HEK293 (cell line): ENCODE data around the gene BLOC1S6.

ENCODE experiments used
- CTCF ChIA-PET: fragments of 350-600 bp; formaldehyde crosslinking; extraction: SDS; loops from one replicate; lab custom pipeline; 2021; ENCODE audit warnings: antibody characterized with exemption; lab: Yijun Ruan, JAX
- POLR2A ChIA-PET: fragments of 300-600 bp; formaldehyde crosslinking; extraction: SDS; loops from one replicate; lab custom pipeline; 2020; ENCODE audit warnings: antibody characterized with exemption, inconsistent platforms; lab: Yijun Ruan, JAX
- H3K27ac ChIP-seq: fragments of 200-500 bp; sonication (Bioruptor generic); 2 replicates; pipeline ENCODE4 v1.5.1; 2014; ENCODE audit warnings: low read depth, low read length, control low read depth, inconsistent platforms; ENCODE audit errors: extremely low read depth
- H3K36me3 ChIP-seq, 2 experiments: fragments of 200-500 bp in 1 of 2; sonication (Bioruptor generic) in 1 of 2; 1 replicate in 1 of 2; 2 replicates in 1 of 2; pipeline ENCODE4 v1.5.1; 2014 to 2017; ENCODE audit warnings: inconsistent platforms in 2 of 2, low read length in 2 of 2; ENCODE audit not compliant: control insufficient read depth in 2 of 2, insufficient read depth in 1 of 2
- H3K4me1 ChIP-seq: fragments of 200-500 bp; sonication (Bioruptor generic); 2 replicates; pipeline ENCODE4 v1.5.1; 2014; ENCODE audit warnings: mild to moderate bottlenecking, low read length, inconsistent platforms; ENCODE audit not compliant: control insufficient read depth, insufficient read depth
- H3K4me3 ChIP-seq: 2 replicates; pipeline ENCODE4 v1.5.1; 2011; ENCODE audit warnings: low read depth, mild to moderate bottlenecking, control low read depth, low read length, moderate library complexity
- H3K9me3 ChIP-seq: fragments of 200-500 bp; sonication (Bioruptor generic); 2 replicates; pipeline ENCODE4 v1.5.1; 2014; ENCODE audit warnings: low read depth, low read length, inconsistent platforms; ENCODE audit not compliant: control insufficient read depth, insufficient read depth
- KLF10 ChIP-seq: fragments of 450-650 bp; IDR thresholded peaks from 2 replicates; pipeline ENCODE4 v1.5.1; 2018; ENCODE audit warnings: missing biosample characterization, mild to moderate bottlenecking, missing genetic modification characterization
- KLF7 ChIP-seq: fragments of 450-650 bp; formaldehyde crosslinking; IDR thresholded peaks from 2 replicates; pipeline ENCODE4 v1.5.1; 2016; ENCODE audit warnings: missing biosample characterization, missing genetic modification characterization, borderline replicate concordance
- SCRT1 ChIP-seq: fragments of 450-650 bp; formaldehyde crosslinking; IDR thresholded peaks from 2 replicates; pipeline ENCODE4 v1.5.1; 2016; ENCODE audit warnings: missing biosample characterization, missing genetic modification characterization, borderline replicate concordance
- SCRT2 ChIP-seq: fragments of 450-650 bp; formaldehyde crosslinking; IDR thresholded peaks from 2 replicates; pipeline ENCODE4 v1.5.1; 2016; ENCODE audit warnings: missing biosample characterization, missing genetic modification characterization
- SP3 ChIP-seq: fragments of 450-650 bp; formaldehyde crosslinking; IDR thresholded peaks from 2 replicates; pipeline ENCODE4 v1.5.1; 2016; ENCODE audit warnings: missing biosample characterization, missing genetic modification characterization
- ZBTB20 ChIP-seq: fragments of 450-650 bp; formaldehyde crosslinking; IDR thresholded peaks from 2 replicates; pipeline ENCODE4 v1.5.1; 2016; ENCODE audit warnings: missing biosample characterization, missing genetic modification characterization
- ZBTB48 ChIP-seq: fragments of 450-650 bp; formaldehyde crosslinking; IDR thresholded peaks from 2 replicates; pipeline ENCODE4 v1.5.1; 2016; ENCODE audit warnings: missing biosample characterization, missing genetic modification characterization
- ZNF24 ChIP-seq: fragments of 450-650 bp; formaldehyde crosslinking; IDR thresholded peaks from 2 replicates; pipeline ENCODE4 v1.5.1; 2016; ENCODE audit warnings: missing biosample characterization, missing genetic modification characterization
- ZNF292 ChIP-seq: fragments of 450-650 bp; formaldehyde crosslinking; IDR thresholded peaks from 2 replicates; pipeline ENCODE4 v1.5.1; 2016; ENCODE audit warnings: low read depth, missing biosample characterization, missing genetic modification characterization, borderline replicate concordance
- ZNF335 ChIP-seq: fragments of 450-650 bp; formaldehyde crosslinking; conservative IDR thresholded peaks from 2 replicates; pipeline ENCODE4 v1.5.1; 2016; ENCODE audit warnings: missing biosample characterization, missing genetic modification characterization
- ZNF473 ChIP-seq: fragments of 450-650 bp; formaldehyde crosslinking; IDR thresholded peaks from 2 replicates; pipeline ENCODE4 v1.5.1; 2017; ENCODE audit warnings: missing biosample characterization, missing genetic modification characterization
- ZNF48 ChIP-seq: fragments of 450-650 bp; formaldehyde crosslinking; IDR thresholded peaks from 2 replicates; pipeline ENCODE4 v1.5.1; 2016; ENCODE audit warnings: missing biosample characterization, missing genetic modification characterization
- ZNF514 ChIP-seq: fragments of 450-650 bp; formaldehyde crosslinking; IDR thresholded peaks from 2 replicates; pipeline ENCODE4 v1.5.1; 2016; ENCODE audit warnings: missing biosample characterization, missing genetic modification characterization
- ZNF626 ChIP-seq: fragments of 450-650 bp; sonication (Bioruptor Pico); formaldehyde crosslinking; IDR thresholded peaks from 2 replicates; pipeline ENCODE4 v1.5.1; 2018; ENCODE audit warnings: missing biosample characterization, missing genetic modification characterization, inconsistent platforms
- ZNF837 ChIP-seq: fragments of 450-650 bp; formaldehyde crosslinking; IDR thresholded peaks from 2 replicates; pipeline ENCODE4 v1.5.1; 2016; ENCODE audit warnings: missing biosample characterization, missing genetic modification characterization
- TF ChIP-seq, protein P1 (sequence below): fragments of 450-650 bp; formaldehyde crosslinking; IDR thresholded peaks from 2 replicates; pipeline ENCODE4 v1.5.1; 2016; ENCODE audit warnings: missing biosample characterization, missing genetic modification characterization, low read depth
- TF ChIP-seq, protein P2 (sequence below): fragments of 450-650 bp; formaldehyde crosslinking; IDR thresholded peaks from 2 replicates; pipeline ENCODE4 v1.5.1; 2016; ENCODE audit warnings: missing biosample characterization, missing genetic modification characterization
- TF ChIP-seq, protein P3 (sequence below): fragments of 450-650 bp; formaldehyde crosslinking; IDR thresholded peaks from 2 replicates; pipeline ENCODE4 v1.5.1; 2016; ENCODE audit warnings: missing biosample characterization, missing genetic modification characterization
- TF ChIP-seq, protein P4 (sequence below): IDR thresholded peaks from 2 replicates; pipeline ENCODE4 v1.6.1; 2011; ENCODE audit warnings: mild to moderate bottlenecking, low read depth, low read length, borderline replicate concordance
- TF ChIP-seq, protein P5 (sequence below): fragments of 450-650 bp; formaldehyde crosslinking; IDR thresholded peaks from 2 replicates; pipeline ENCODE4 v1.5.1; 2016; ENCODE audit warnings: missing biosample characterization, missing genetic modification characterization
- TF ChIP-seq, protein P6 (sequence below): fragments of 450-650 bp; formaldehyde crosslinking; IDR thresholded peaks from 2 replicates; pipeline ENCODE4 v1.5.1; 2016; ENCODE audit warnings: missing biosample characterization, missing genetic modification characterization, borderline replicate concordance
- TF ChIP-seq, protein P7 (sequence below): fragments of 450-650 bp; formaldehyde crosslinking; IDR thresholded peaks from 2 replicates; pipeline ENCODE4 v1.5.1; 2017; ENCODE audit warnings: missing biosample characterization, missing genetic modification characterization
- TF ChIP-seq, protein P8 (sequence below): fragments of 450-650 bp; formaldehyde crosslinking; IDR thresholded peaks from 2 replicates; pipeline ENCODE4 v1.5.1; 2016; ENCODE audit warnings: missing biosample characterization, missing genetic modification characterization

The BLOC1S6 gene

DNA sequence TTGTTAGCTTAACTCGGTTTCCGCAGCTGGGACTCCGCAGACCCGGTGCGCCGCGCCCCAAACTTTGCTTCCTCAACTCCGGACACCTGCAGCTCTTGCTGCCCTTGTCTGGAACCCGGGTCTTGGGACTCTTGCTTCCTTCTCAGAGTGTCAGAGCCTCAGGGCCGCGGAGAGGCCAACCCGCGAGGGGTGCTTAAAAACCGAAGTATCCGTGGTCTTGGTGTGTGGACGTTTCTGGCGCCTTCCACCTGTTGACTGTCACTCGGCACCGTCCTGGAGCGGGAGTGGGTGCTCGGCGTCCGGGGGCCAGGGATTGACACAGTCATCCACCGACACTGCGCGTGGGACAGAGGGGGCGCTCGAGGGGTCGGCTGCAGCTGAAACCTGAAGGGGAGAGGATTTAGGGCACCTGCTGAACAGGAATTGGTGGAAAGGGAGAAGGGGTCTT is 48.0 kb downstream of the BLOC1S6 start:
- POLR2A ChIA-PET, result no interaction called here
- Histone ChIP-seq H3K4me1 (no peaks in the 10 kb centered on the region; the same call in 1 of the 2 replicates), H3K27ac (peak overlapping the region; percentile 43; the same call in 1 of the 2 replicates)
- TF ChIP-seq, protein P1, sequence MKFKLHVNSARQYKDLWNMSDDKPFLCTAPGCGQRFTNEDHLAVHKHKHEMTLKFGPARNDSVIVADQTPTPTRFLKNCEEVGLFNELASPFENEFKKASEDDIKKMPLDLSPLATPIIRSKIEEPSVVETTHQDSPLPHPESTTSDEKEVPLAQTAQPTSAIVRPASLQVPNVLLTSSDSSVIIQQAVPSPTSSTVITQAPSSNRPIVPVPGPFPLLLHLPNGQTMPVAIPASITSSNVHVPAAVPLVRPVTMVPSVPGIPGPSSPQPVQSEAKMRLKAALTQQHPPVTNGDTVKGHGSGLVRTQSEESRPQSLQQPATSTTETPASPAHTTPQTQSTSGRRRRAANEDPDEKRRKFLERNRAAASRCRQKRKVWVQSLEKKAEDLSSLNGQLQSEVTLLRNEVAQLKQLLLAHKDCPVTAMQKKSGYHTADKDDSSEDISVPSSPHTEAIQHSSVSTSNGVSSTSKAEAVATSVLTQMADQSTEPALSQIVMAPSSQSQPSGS (tag by site-specific recombination), result no peak
- no peak for TF ChIP-seq ZNF837 (tag by site-specific recombination)
- TF ChIP-seq, protein P2, sequence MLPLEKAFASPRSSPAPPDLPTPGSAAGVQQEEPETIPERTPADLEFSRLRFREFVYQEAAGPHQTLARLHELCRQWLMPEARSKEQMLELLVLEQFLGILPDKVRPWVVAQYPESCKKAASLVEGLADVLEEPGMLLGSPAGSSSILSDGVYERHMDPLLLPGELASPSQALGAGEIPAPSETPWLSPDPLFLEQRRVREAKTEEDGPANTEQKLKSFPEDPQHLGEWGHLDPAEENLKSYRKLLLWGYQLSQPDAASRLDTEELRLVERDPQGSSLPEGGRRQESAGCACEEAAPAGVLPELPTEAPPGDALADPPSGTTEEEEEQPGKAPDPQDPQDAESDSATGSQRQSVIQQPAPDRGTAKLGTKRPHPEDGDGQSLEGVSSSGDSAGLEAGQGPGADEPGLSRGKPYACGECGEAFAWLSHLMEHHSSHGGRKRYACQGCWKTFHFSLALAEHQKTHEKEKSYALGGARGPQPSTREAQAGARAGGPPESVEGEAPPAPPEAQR, result no peak
- TF ChIP-seq, protein P3, sequence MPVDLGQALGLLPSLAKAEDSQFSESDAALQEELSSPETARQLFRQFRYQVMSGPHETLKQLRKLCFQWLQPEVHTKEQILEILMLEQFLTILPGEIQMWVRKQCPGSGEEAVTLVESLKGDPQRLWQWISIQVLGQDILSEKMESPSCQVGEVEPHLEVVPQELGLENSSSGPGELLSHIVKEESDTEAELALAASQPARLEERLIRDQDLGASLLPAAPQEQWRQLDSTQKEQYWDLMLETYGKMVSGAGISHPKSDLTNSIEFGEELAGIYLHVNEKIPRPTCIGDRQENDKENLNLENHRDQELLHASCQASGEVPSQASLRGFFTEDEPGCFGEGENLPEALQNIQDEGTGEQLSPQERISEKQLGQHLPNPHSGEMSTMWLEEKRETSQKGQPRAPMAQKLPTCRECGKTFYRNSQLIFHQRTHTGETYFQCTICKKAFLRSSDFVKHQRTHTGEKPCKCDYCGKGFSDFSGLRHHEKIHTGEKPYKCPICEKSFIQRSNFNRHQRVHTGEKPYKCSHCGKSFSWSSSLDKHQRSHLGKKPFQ, result no peak
- TF ChIP-seq ZBTB20 (tag by site-specific recombination), result peak; percentile 73; the same call in 1 of the 2 replicates
- TF ChIP-seq, protein P4, sequence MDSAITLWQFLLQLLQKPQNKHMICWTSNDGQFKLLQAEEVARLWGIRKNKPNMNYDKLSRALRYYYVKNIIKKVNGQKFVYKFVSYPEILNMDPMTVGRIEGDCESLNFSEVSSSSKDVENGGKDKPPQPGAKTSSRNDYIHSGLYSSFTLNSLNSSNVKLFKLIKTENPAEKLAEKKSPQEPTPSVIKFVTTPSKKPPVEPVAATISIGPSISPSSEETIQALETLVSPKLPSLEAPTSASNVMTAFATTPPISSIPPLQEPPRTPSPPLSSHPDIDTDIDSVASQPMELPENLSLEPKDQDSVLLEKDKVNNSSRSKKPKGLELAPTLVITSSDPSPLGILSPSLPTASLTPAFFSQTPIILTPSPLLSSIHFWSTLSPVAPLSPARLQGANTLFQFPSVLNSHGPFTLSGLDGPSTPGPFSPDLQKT, result no peak
- no peak for TF ChIP-seq ZNF24 (tag by site-specific recombination)
- TF ChIP-seq, protein P5, sequence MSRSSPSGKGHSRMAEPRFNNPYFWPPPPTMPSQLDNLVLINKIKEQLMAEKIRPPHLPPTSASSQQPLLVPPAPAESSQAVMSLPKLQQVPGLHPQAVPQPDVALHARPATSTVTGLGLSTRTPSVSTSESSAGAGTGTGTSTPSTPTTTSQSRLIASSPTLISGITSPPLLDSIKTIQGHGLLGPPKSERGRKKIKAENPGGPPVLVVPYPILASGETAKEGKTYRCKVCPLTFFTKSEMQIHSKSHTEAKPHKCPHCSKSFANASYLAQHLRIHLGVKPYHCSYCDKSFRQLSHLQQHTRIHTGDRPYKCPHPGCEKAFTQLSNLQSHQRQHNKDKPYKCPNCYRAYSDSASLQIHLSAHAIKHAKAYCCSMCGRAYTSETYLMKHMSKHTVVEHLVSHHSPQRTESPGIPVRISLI, result no peak
- TF ChIP-seq SCRT2 (tag by site-specific recombination), result peak; percentile 100
- TF ChIP-seq, protein P6, sequence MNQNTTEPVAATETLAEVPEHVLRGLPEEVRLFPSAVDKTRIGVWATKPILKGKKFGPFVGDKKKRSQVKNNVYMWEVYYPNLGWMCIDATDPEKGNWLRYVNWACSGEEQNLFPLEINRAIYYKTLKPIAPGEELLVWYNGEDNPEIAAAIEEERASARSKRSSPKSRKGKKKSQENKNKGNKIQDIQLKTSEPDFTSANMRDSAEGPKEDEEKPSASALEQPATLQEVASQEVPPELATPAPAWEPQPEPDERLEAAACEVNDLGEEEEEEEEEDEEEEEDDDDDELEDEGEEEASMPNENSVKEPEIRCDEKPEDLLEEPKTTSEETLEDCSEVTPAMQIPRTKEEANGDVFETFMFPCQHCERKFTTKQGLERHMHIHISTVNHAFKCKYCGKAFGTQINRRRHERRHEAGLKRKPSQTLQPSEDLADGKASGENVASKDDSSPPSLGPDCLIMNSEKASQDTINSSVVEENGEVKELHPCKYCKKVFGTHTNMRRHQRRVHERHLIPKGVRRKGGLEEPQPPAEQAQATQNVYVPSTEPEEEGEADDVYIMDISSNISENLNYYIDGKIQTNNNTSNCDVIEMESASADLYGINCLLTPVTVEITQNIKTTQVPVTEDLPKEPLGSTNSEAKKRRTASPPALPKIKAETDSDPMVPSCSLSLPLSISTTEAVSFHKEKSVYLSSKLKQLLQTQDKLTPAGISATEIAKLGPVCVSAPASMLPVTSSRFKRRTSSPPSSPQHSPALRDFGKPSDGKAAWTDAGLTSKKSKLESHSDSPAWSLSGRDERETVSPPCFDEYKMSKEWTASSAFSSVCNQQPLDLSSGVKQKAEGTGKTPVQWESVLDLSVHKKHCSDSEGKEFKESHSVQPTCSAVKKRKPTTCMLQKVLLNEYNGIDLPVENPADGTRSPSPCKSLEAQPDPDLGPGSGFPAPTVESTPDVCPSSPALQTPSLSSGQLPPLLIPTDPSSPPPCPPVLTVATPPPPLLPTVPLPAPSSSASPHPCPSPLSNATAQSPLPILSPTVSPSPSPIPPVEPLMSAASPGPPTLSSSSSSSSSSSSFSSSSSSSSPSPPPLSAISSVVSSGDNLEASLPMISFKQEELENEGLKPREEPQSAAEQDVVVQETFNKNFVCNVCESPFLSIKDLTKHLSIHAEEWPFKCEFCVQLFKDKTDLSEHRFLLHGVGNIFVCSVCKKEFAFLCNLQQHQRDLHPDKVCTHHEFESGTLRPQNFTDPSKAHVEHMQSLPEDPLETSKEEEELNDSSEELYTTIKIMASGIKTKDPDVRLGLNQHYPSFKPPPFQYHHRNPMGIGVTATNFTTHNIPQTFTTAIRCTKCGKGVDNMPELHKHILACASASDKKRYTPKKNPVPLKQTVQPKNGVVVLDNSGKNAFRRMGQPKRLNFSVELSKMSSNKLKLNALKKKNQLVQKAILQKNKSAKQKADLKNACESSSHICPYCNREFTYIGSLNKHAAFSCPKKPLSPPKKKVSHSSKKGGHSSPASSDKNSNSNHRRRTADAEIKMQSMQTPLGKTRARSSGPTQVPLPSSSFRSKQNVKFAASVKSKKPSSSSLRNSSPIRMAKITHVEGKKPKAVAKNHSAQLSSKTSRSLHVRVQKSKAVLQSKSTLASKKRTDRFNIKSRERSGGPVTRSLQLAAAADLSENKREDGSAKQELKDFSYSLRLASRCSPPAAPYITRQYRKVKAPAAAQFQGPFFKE, result no peak
- no peak for TF ChIP-seq ZNF292 (tag by site-specific recombination)
- no peak for TF ChIP-seq ZNF335 (tag by site-specific recombination)
- no peak for TF ChIP-seq ZNF473
- TF ChIP-seq KLF7 (tag by site-specific recombination), result peak; percentile 7; the same call in 1 of the 2 replicates
- TF ChIP-seq, protein P7, sequence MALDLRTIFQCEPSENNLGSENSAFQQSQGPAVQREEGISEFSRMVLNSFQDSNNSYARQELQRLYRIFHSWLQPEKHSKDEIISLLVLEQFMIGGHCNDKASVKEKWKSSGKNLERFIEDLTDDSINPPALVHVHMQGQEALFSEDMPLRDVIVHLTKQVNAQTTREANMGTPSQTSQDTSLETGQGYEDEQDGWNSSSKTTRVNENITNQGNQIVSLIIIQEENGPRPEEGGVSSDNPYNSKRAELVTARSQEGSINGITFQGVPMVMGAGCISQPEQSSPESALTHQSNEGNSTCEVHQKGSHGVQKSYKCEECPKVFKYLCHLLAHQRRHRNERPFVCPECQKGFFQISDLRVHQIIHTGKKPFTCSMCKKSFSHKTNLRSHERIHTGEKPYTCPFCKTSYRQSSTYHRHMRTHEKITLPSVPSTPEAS (tag by site-specific recombination), result no peak
- no peak for TF ChIP-seq SP3 (tag by site-specific recombination)
- no peak for TF ChIP-seq ZNF514
- TF ChIP-seq ZNF626 (tag by site-specific recombination), result no peak
- TF ChIP-seq KLF10 (tag by site-specific recombination), result no peak
- TF ChIP-seq, protein P8, sequence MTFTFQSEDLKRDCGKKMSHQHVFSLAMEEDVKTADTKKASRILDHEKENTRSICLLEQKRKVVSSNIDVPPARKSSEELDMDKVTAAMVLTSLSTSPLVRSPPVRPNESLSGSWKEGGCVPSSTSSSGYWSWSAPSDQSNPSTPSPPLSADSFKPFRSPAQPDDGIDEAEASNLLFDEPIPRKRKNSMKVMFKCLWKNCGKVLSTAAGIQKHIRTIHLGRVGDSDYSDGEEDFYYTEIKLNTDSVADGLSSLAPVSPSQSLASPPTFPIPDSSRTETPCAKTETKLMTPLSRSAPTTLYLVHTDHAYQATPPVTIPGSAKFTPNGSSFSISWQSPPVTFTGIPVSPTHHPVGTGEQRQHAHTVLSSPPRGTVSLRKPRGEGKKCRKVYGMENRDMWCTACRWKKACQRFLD (tag by site-specific recombination), result no peak
- TF ChIP-seq ZNF48 (tag by site-specific recombination), result no peak
- peak; percentile 63 for TF ChIP-seq ZBTB48 (tag by site-specific recombination)
- peak; percentile 98 for TF ChIP-seq SCRT1 (tag by site-specific recombination)

More for the DNA sequence above, 48.0 kb downstream of the BLOC1S6 start:
- H3K4me3 ChIP-seq, result peak overlapping the region; percentile 40
- H3K9me3 ChIP-seq, result no peaks in the 10 kb centered on the region
- H3K36me3 ChIP-seq, result no peaks in the 10 kb centered on the region
- CTCF ChIA-PET, result interaction anchor here (0.7 to 1.6 kb wide), 2 partner anchors 9 to 45 kb away, joined by 3 to 4 read pairs; no protein-coding TSS in a partner anchor
